Lung (tissue), 12 donors: ENCODE measurements around the gene GOT1. TPM values are rescaled to one million over a fixed set of nuclear protein-coding genes. Genes with fewer than 3 reads are reported as not detected.

ENCODE experiments used
- ATAC-seq: fragments of 200-7000 bp; cut with Tn5 transposase; one replicate; pipeline ENCODE4 v1.9.1; 2020; ENCODE audit warnings: moderate number of reproducible peaks; ENCODE audit not compliant: insufficient read depth, low FRiP score
- DNase-seq, 3 donors: peaks; one replicate each; pipeline ENCODE4 v3.0.0-alpha.2; 2013 to 2017
- H3K27ac ChIP-seq, 2 donors: one replicate each; pipeline ENCODE4 v1.5.1; 2013; ENCODE audit warnings: mild to moderate bottlenecking in 2 of 2, moderate library complexity in 2 of 2, control low read depth in 1 of 2, inconsistent platforms in 1 of 2, low read depth in 1 of 2, low read length in 1 of 2
- H3K27me3 ChIP-seq, 3 donors: one replicate each; pipeline ENCODE4 v1.5.1; 2013; ENCODE audit warnings: low read length in 2 of 3; ENCODE audit not compliant: control insufficient read depth in 3 of 3, insufficient read depth in 3 of 3
- H3K36me3 ChIP-seq, 4 donors: one replicate each; pipeline ENCODE4 v1.5.1; 2013; ENCODE audit warnings: low read length in 4 of 4, mild to moderate bottlenecking in 1 of 4, moderate library complexity in 1 of 4; ENCODE audit not compliant: control insufficient read depth in 4 of 4, insufficient read depth in 4 of 4
- H3K4me1 ChIP-seq, 5 donors: one replicate each; pipeline ENCODE4 v1.5.1; 2013; ENCODE audit warnings: low read length in 5 of 5, mild to moderate bottlenecking in 2 of 5, moderate library complexity in 1 of 5; ENCODE audit not compliant: control insufficient read depth in 5 of 5, insufficient read depth in 5 of 5
- H3K4me3 ChIP-seq: one replicate; pipeline ENCODE4 v1.5.1; 2013; ENCODE audit warnings: mild to moderate bottlenecking, control low read depth, moderate library complexity
- H3K9ac ChIP-seq, 2 donors: one replicate each; pipeline ENCODE4 v1.5.1; 2013; ENCODE audit warnings: low read length in 2 of 2, control low read depth in 1 of 2; ENCODE audit not compliant: insufficient read depth in 1 of 2
- H3K9me3 ChIP-seq, 4 donors: one replicate each; pipeline ENCODE4 v1.5.1; 2013; ENCODE audit warnings: low read length in 3 of 4, mild to moderate bottlenecking in 1 of 4, moderate library complexity in 1 of 4; ENCODE audit not compliant: control insufficient read depth in 4 of 4, insufficient read depth in 3 of 4
- WGBS, 2 donors: extraction: QIAGEN DNeasy Blood & Tissue Kit; methylation state at CpG; one replicate each; pipeline ENCODE4 v1.1.7; 2013; 5-methylcytosine and 5-hydroxymethylcytosine counted together
- polyA plus RNA-seq, 2 donors: library from polyadenylated mRNA; stranded (reverse); fragments of 200-250 nt; gene quantifications; one replicate each; pipeline ENCODE4 v1.2.1, GENCODE V29; 2013
- total RNA-seq, 2 donors: library from RNA; depleted of rRNA in 1 of 2; stranded (reverse); fragments of >200 nt in 1 of 2; gene quantifications; one replicate each; pipeline ENCODE4 v1.2.1, GENCODE V29; 2014 to 2021
- TF ChIP-seq, protein P1 (sequence below): IDR thresholded peaks from 2 replicates; pipeline ENCODE4 v1.5.1; 2012; ENCODE audit warnings: mild to moderate bottlenecking; ENCODE audit errors: control extremely low read depth, extremely low read depth
- donor health status: control.
- donor health status: control.
- donor health status: Bipolar disorder and iron deficiency.
- donor health status: healthy.
- donor health status: DM: yes; HTN: yes; CAD: no.

GOT1 gene
- total and polyA plus RNA-seq, 4 donors = 14.6 to 35.3 (median 24.0) TPM

DNA sequence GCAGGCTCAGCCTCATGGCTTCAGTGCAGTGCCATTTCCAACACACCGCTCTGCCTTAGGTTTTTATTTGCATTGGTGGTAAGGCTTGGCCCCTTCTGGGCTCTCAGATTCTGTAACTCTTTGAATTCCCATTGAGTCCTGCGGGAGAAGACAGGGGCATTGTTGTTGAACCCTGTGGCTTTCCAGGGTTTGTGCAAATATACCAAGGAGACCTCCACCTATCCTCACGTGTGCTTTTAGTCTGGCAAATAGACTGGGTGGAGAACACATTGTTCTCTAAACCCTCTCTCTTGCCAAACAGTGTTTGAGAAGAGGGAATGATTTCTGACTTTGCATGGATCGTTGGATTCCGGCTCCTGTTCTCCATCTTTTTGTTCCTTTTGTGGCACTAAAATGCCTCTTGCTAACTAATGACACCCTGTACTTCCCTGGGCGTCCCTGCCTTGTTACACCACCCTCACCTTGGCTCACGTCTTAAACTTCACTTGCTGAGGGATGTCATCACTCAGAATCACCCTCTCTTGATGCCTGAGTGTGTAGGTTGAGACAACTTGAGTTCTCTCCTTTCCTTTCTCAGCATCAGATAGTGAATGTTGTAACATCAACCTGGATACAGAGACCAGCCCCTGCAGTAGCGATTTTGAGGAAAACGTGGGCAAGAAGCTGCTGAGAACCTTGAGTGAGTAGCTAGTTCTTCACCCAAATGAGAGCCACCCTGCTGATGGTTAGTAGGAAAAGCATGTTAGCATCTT is 40.5 kb downstream of the GOT1 start:
- Histone ChIP-seq H3K9me3 (no peaks in the 10 kb centered on the region), H3K36me3 (no peaks in the 10 kb centered on the region), H3K27ac (no peak overlapping the region), H3K27me3 (peaks cover 0 to 3% (median 0%) of the 10 kb centered on the region in 3 donors), H3K4me3 (no peak overlapping the region), H3K9ac (no peak overlapping the region), H3K4me1 (peaks cover 0 to 2% (median 0%) of the 10 kb centered on the region in 5 donors)
- ATAC-seq (no peak), DNase-seq (no peak)
- TF ChIP-seq, protein P1, sequence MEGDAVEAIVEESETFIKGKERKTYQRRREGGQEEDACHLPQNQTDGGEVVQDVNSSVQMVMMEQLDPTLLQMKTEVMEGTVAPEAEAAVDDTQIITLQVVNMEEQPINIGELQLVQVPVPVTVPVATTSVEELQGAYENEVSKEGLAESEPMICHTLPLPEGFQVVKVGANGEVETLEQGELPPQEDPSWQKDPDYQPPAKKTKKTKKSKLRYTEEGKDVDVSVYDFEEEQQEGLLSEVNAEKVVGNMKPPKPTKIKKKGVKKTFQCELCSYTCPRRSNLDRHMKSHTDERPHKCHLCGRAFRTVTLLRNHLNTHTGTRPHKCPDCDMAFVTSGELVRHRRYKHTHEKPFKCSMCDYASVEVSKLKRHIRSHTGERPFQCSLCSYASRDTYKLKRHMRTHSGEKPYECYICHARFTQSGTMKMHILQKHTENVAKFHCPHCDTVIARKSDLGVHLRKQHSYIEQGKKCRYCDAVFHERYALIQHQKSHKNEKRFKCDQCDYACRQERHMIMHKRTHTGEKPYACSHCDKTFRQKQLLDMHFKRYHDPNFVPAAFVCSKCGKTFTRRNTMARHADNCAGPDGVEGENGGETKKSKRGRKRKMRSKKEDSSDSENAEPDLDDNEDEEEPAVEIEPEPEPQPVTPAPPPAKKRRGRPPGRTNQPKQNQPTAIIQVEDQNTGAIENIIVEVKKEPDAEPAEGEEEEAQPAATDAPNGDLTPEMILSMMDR = no peak
- 78 to 82% methylated on average over 9 of the region's 9 CpGs for WGBS, 2 donors

DNA sequence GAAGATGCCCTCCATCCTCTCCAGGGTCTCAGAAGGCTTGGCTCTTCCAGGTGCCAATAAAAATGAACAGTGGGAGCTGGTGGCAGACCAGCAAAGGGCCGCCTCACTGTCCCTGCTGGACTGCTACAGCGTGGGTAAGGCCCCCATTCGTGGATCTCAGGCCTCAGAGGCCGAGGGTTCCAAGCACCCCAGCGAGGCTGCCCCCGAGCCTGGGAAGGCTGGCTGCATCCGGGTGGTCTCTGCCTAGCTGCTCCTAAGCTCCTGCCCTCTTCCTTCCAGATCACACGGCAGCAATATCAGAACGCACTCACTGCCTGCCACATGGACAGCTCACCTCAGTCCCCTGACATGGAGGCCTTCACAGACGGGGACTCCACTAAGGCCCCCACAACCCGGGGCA is 42.9 kb downstream of the GOT1 start:
- Histone ChIP-seq H3K36me3 (no peaks in the 10 kb centered on the region), H3K27me3 (peaks cover 0 to 3% (median 0%) of the 10 kb centered on the region in 3 donors), H3K4me1 (no peaks in the 10 kb centered on the region), H3K9me3 (no peaks in the 10 kb centered on the region), H3K9ac (no peak overlapping the region), H3K27ac (no peak overlapping the region), H3K4me3 (no peak overlapping the region)
- WGBS, 2 donors = 87 to 92% methylated on average over 11 of the region's 11 CpGs
- DNase-seq = no peak
- TF ChIP-seq, protein P1 = no peak
- no peak for ATAC-seq

DNA sequence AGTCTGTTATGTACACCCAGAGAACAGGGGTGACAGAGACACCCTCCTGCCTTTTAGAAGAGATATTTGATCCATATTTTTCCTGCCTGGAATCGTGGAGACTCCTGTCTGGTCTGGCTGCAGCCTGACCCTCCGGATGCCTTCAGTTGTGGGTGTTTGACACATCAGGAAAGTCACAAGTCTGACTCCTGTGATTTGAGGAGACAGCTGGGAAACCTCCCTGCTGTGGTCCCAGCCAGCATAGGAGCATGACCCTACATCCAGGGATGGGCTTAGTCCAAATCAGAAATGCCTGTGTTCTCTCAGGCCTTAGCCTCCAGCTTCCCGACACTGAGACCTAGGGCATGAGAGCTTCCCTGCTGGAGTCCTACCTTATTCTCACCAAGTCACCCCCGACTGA is 43.4 kb downstream of the GOT1 start:
- ATAC-seq (no peak), DNase-seq (no peak)

More for the DNA sequence above, 43.4 kb downstream of the GOT1 start:
- H3K36me3 ChIP-seq = no peaks in the 10 kb centered on the region
- peaks cover 0 to 3% (median 0%) of the 10 kb centered on the region in 3 donors for H3K27me3 ChIP-seq
- no peak overlapping the region for H3K27ac ChIP-seq
- 76 to 85% methylated on average over 4 of the region's 4 CpGs for WGBS, 2 donors
- no peaks in the 10 kb centered on the region for H3K4me1 ChIP-seq
- H3K9ac ChIP-seq = no peak overlapping the region
- TF ChIP-seq, protein P1 = no peak
- H3K4me3 ChIP-seq = no peak overlapping the region
- no peaks in the 10 kb centered on the region for H3K9me3 ChIP-seq
